KMS-11 (cell line): ENCODE measurements around the gene TAS1R1.

Experiments
- H2AFZ ChIP-seq: fragments of 200-600 bp; sonication (generic); 2 replicates; pipeline ENCODE4 v1.6.1; 2016; ENCODE audit warnings: antibody characterized with exemption, mixed run types, low read depth
- H3K27ac ChIP-seq: fragments of 200-600 bp; sonication (generic); 2 replicates; pipeline ENCODE4 v1.6.1; 2016; ENCODE audit warnings: mild to moderate bottlenecking, mixed run types
- H3K27me3 ChIP-seq: fragments of 200-600 bp; sonication (generic); 2 replicates; pipeline ENCODE4 v1.6.1; 2017; ENCODE audit warnings: mild to moderate bottlenecking, low read depth, mixed run types, moderate library complexity; ENCODE audit not compliant: insufficient read depth
- H3K36me3 ChIP-seq: fragments of 200-600 bp; sonication (generic); 2 replicates; pipeline ENCODE4 v1.6.1; 2017; ENCODE audit warnings: mild to moderate bottlenecking, mixed run types; ENCODE audit not compliant: insufficient read depth
- H3K4me1 ChIP-seq: fragments of 200-600 bp; sonication (generic); 2 replicates; pipeline ENCODE4 v1.6.1; 2016; ENCODE audit warnings: mild to moderate bottlenecking, low read depth, mixed run types; ENCODE audit not compliant: poor library complexity, severe bottlenecking
- H3K4me2 ChIP-seq: fragments of 200-600 bp; sonication (generic); 2 replicates; pipeline ENCODE4 v1.7.0; 2016; ENCODE audit warnings: mild to moderate bottlenecking, mixed run types
- H3K4me3 ChIP-seq: fragments of 200-600 bp; sonication (generic); IDR thresholded peaks from 2 replicates; pipeline ENCODE4 v1.6.1; 2017; ENCODE audit warnings: low read depth, low read length, mixed read lengths; ENCODE audit not compliant: insufficient read depth
- H3K79me2 ChIP-seq: fragments of 200-600 bp; sonication (generic); 2 replicates; pipeline ENCODE4 v1.6.1; 2016; ENCODE audit warnings: low read depth, mixed run types; ENCODE audit not compliant: insufficient read depth
- H3K9ac ChIP-seq: fragments of 200-600 bp; sonication (generic); 2 replicates; pipeline ENCODE4 v1.6.1; 2016; ENCODE audit warnings: mild to moderate bottlenecking, mixed run types
- H4K20me1 ChIP-seq: fragments of 200-600 bp; sonication (generic); 2 replicates; pipeline ENCODE4 v1.6.1; 2016; ENCODE audit warnings: mild to moderate bottlenecking, mixed run types; ENCODE audit not compliant: insufficient read depth
- TF ChIP-seq, protein P1 (sequence below): fragments of 200-600 bp; sonication (generic); conservative IDR thresholded peaks from 2 replicates; pipeline ENCODE4 v1.6.1; 2017; ENCODE audit warnings: low read depth, mild to moderate bottlenecking, antibody characterized with exemption, low read length, moderate library complexity, mixed read lengths

Gene TAS1R1

DNA sequence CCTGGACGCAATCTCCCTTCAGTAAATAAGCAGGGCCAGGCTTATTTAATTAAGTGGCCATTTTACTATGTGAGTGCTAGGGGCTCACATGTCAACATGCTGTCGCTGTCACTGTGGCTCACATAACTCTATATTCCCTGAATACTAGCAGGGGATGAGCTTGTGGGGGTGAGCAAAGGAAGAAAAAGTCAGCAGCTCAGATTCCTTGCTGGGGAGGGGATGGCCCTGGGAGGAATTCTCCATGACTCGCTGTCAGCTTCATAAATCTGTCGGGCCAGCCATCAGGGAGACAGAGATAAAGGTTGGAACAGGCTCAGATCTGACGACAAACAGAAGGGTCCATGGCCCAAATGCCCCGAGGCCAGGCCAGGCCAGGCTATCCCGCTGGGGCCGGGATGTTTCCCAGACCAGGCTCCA, 37.7 kb upstream of the TAS1R1 start:
- TF ChIP-seq, protein P1, sequence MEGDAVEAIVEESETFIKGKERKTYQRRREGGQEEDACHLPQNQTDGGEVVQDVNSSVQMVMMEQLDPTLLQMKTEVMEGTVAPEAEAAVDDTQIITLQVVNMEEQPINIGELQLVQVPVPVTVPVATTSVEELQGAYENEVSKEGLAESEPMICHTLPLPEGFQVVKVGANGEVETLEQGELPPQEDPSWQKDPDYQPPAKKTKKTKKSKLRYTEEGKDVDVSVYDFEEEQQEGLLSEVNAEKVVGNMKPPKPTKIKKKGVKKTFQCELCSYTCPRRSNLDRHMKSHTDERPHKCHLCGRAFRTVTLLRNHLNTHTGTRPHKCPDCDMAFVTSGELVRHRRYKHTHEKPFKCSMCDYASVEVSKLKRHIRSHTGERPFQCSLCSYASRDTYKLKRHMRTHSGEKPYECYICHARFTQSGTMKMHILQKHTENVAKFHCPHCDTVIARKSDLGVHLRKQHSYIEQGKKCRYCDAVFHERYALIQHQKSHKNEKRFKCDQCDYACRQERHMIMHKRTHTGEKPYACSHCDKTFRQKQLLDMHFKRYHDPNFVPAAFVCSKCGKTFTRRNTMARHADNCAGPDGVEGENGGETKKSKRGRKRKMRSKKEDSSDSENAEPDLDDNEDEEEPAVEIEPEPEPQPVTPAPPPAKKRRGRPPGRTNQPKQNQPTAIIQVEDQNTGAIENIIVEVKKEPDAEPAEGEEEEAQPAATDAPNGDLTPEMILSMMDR: no peak
- no peak overlapping the region for H3K4me2 ChIP-seq

DNA sequence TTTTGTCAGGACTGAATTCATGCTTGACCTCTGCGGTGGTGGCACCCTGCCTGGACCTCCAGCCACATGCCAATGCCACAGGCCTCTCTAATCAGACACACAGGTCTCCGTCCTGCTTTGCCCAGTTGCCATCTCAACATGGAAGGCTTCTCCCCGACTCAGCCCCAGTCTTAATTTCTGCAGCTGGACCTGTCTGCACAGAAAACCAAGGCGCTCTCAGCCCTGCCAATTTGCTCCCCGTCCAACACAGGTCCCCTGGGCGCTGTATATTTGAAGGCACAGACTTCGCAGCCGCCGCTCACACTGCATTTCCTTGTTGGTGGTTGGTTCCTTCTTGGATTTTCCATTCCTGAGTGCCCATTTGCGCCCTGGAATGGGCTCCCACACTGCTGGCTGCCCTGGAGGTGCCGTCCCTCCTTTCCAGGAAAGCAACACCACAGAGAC, 35.6 kb upstream of the TAS1R1 start:
- TF ChIP-seq, protein P1: no peak

More for the DNA sequence above, 37.7 kb upstream of the TAS1R1 start:
- no peaks in the 10 kb centered on the region for H4K20me1 ChIP-seq
- H2AFZ ChIP-seq: no peak overlapping the region
- H3K79me2 ChIP-seq: no peaks in the 10 kb centered on the region
- H3K27ac ChIP-seq: no peak overlapping the region
- H3K4me3 ChIP-seq: no peak overlapping the region
- no peaks in the 10 kb centered on the region for H3K36me3 ChIP-seq
- no peaks in the 10 kb centered on the region for H3K4me1 ChIP-seq
- H3K9ac ChIP-seq: no peak overlapping the region
- no peaks in the 10 kb centered on the region for H3K27me3 ChIP-seq

DNA sequence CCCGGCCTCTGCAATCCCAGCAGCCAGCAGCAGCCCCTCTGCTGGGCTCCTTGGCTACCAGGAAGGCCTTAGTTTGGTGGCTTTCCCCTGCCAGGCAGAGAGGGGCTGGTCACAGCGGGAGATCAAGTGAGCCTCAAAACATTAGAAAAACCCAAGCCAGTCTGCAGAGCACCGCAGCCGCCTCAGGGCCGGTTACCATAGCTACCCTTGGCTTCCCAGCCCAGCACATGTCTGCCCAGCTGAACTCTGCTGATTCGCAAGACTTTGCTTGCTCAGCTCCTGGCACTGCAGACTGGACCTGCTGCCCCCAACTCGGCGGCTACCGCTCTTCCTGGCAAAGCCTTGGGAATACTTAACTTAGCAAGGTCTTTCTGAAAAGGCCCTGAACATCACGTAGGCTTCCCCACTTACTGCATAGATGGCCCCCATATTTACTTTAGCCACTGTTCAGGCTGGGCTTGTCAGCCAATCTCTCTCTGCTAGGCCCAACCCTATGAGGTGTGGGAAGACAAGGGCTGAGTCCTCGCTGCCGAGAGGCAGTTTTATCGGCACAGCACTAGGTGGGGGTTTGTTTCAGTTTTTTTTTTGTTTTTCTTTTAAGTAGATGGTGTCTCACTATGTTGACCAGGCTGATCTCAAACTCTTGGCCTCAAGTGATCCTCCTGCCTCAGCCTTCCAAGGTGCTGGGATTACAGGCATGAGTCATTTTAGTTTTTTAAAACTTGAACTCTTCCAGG, 35.0 kb upstream of the TAS1R1 start:
- Histone ChIP-seq H3K4me1 (no peaks in the 10 kb centered on the region), H3K79me2 (no peaks in the 10 kb centered on the region), H3K9ac (no peak overlapping the region), H3K4me2 (no peak overlapping the region), H3K36me3 (no peaks in the 10 kb centered on the region), H3K27ac (no peak overlapping the region), H3K4me3 (no peak overlapping the region), H4K20me1 (no peaks in the 10 kb centered on the region), H3K27me3 (no peaks in the 10 kb centered on the region), H2AFZ (no peak overlapping the region)
- TF ChIP-seq, protein P1: no peak

More for the DNA sequence above, 35.6 kb upstream of the TAS1R1 start:
- H3K4me1 ChIP-seq: no peaks in the 10 kb centered on the region
- no peak overlapping the region for H3K4me3 ChIP-seq
- H3K36me3 ChIP-seq: no peaks in the 10 kb centered on the region
- no peak overlapping the region for H3K9ac ChIP-seq
- no peak overlapping the region for H2AFZ ChIP-seq
- no peaks in the 10 kb centered on the region for H3K79me2 ChIP-seq
- no peaks in the 10 kb centered on the region for H3K27me3 ChIP-seq
- no peak overlapping the region for H3K4me2 ChIP-seq
- no peak overlapping the region for H3K27ac ChIP-seq
- H4K20me1 ChIP-seq: no peaks in the 10 kb centered on the region

DNA sequence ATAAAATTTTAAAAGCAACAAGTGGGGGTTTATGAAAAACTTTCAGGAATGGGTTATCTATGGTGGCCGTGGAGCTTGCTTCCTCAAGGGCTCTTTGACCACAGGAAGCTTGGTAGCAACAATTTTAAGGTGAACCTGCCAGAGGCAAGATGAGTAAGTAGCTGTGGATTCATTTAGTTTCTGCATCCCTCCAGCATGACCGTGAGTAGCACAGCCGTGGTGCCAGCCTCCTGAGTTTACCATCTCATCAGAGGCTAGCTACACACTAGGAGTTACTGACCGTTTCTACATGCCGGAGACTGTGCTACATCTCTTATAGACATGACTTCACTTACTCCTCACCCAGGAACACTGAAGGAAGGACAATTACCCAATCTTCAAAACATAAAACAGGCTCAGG, 33.6 kb upstream of the TAS1R1 start:
- H3K27me3 ChIP-seq: no peaks in the 10 kb centered on the region
- H3K27ac ChIP-seq: no peak overlapping the region
- no peak overlapping the region for H3K9ac ChIP-seq
- no peaks in the 10 kb centered on the region for H3K4me1 ChIP-seq
- no peaks in the 10 kb centered on the region for H3K79me2 ChIP-seq
- no peak overlapping the region for H3K4me3 ChIP-seq
- H3K36me3 ChIP-seq: no peaks in the 10 kb centered on the region
- TF ChIP-seq, protein P1: no peak
- H3K4me2 ChIP-seq: no peak overlapping the region
- no peak overlapping the region for H2AFZ ChIP-seq
- H4K20me1 ChIP-seq: no peaks in the 10 kb centered on the region
